GM19099 (cell line): Measurements from ENCODE around the gene IL21.

Experiments
- POLR2A ChIP-seq: IDR thresholded peaks from 3 replicates; pipeline ENCODE4 v1.6.1; 2011; ENCODE audit warnings: low read depth; ENCODE audit not compliant: insufficient read length; ENCODE audit errors: extremely low read depth

The IL21 gene

GRCh38 chr4:122621016-122621507 is at the start of gene IL21:
IL21 (minus strand) TSS chr4:122621066; CDS start chr4:122621011, 55 bp downstream.
- no peak for TF ChIP-seq POLR2A

DNA sequence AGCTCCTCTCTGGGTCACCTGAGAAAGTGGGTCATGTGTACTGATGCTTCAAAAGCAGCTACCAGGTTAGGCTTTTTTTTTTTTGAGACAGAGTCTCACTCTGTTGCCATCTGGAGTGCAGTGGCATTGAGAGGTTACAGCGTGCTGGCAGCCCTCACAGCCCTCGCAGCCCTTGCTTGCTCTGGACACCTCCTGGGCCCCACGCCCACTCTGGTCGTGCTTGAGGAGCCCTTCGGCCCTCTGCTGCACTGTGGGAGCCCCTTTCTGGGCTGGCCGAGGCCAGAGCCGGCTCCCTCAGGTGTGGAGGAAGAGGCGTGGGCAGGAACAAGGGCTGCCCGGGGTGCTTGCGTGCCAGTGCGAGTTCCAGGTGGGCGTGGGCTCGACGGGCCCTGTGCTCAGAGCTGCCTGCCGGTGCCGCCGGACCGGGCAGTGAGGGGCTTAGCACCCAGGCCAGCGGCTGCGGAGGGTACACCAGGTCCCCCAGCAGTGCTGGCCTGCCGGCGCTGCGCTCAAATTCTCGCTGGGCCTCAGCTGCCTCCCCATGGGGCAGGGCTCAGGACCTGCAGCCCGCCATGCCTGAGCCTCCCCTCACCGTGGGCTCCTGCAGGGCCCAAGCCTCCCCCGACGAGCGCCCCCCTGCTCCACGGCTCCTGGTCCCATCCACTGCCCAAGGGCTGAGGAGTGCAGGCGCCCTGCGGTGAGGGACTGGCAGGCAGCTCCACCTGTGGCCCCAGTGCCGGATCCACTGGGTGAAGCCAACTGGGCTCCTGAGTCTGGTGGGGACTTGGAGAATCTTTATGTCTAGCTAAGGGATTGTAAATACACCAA is 49.3 kb upstream of the IL21 start:
- TF ChIP-seq POLR2A = no peak

GRCh38 chr4:122668241-122668640 is 47.4 kb upstream of the IL21 start:
- no peak for TF ChIP-seq POLR2A

DNA sequence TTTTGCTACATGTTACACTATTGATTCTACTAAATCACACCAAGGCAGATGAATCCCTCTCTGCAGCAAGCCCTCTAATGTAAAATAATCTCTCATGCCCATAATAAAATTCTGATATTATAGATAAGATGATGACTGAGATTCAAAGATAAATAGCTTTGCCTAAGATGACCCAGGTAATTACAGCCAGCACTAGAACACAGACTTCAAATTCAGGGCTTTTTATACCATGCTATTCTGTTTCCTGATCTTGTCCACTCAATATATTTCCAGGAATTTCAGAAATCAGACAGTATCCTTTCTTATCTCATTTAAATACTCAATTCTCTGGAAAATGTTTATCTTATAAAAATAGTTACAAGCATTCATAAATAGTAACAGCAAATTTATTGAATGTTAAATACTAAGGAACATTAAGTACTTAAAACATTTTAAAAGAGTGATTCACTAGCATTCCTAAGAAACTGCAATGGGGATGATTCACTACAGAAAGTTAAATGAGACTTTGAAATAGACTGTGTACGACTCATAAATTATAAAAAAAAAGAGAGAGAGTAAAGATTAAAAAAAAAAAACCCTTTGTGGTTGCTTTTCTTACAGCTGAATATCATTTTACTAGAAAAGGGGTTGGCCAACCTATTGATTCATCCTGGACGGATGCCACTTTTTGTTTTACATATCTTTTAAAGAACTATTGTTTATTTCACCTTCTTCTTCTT is 45.8 kb upstream of the IL21 start:
- no peak for TF ChIP-seq POLR2A

DNA sequence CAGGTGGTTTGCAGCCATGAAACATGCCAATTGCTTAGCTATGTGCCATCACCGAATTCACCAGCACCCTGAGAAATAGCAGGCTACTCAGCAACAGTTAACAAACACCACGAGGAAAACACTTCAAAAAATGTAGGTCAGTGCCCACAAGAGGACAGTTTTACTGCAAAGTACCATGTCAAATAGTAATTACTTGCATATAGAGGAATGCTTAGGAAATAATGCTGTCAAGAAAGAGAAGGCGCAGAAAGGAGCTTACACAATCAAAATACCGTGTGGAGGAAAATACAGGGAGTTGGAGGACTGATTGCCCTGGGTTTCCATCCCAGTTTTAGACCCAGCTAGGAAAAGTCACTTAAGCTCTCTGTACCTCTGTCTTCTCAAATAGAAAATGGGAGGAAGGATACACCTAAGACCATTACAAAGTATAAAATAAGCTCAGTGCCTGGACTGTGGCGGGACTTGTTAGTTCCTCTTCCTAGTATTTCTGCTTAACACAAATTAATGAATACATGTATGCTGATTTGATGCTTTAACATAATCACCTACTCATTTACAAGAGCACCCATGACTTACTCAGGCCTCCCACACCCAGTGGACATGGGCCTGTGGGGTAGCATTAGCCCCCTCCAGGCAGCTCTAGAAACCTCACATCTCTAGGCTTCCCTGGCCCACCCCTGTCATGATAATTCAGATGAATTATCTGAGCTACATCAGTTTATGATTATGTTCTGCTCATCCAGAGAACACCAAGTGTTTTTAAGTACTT is 44.5 kb upstream of the IL21 start:
- no peak for TF ChIP-seq POLR2A

DNA sequence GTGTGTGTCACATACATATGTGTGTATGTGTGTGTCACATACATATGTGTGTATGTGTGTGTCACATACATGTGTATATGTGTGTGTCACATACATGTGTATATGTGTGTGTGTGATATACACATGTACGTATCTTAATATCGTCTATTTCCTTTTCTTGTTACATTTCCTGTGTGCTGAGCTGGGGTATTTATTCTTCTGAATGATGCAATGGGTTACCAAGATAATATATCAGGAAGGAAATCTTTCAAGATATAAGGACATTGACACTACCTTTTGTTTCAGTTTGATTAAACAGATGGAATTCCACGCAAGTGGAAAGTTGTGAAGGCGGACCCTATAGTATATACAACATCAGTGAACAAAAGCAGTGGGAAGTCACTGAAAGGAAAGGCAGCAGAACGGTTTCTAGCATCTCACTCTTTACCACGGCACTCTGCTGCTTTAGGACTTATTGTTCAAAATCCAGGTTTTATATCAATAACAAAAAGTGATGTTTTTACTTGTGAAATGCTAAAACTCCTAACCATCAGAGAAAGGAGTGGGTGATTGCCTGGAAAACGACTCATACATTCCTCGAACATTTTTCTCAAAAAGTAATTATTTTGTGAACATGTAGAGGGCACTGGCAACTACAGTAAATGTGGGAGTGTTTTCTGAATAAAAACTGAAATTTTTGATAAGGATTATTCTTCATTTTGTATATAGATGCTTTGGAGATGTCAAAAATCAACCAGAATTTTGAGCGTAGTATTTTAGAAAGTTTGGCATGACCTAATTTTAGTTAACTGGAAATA is 43.1 kb upstream of the IL21 start:
- no peak for TF ChIP-seq POLR2A

- TF ChIP-seq POLR2A = no peak
Measured at GRCh38 chr4:122663291-122663690, 42.4 kb upstream of the IL21 start.

- no peak for TF ChIP-seq POLR2A
Measured at GRCh38 chr4:122662701-122663100, 41.8 kb upstream of the IL21 start.

DNA sequence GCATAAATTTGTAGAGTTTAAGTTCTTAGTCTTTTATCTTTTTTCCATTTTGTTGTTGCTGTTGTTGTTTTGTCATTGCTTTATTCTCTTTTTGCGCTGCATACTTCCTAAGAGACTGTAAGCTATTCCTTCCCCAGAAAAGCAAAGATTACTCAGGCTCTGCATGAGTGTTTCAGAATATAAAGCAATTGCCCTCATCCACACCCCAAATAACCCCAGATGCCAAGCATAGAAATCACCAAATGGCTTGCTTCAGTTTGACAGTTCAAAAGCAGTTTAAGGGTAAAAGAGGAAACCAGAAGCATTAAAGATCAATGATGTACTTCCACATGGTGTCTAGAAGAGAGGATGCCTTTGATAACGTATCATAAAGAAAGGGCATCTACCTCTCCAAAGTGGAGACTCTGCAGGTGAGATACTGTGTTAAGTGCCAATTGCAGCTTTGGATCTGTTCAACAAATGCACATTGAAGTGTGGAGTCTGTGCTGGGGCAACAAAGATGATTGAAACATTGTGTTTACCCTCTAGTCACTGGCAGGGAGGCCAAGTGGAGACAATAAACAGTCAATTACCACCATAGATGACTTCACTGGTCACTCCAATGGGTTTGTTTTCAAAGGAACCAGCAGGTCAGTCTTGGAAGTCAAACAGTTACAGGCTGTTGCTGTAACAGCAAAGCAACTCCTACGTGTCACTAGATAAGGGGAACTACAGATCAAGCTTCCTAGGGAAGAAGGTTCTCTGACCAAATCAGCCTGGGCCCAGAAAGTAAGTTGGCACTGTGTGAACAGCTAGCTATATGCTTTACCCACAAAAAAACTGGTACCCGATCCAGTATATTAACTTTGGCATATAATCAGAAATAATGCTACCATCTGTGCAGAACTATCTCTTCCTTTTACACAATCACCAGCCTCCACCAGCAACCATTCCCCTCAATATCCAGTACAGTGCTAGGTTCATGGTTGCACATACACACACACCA is 40.6 kb upstream of the IL21 start:
- TF ChIP-seq POLR2A = no peak

GRCh38 chr4:122658818-122659295 is 38.0 kb upstream of the IL21 start:
- TF ChIP-seq POLR2A = no peak

GRCh38 chr4:122658377-122658776 is 37.5 kb upstream of the IL21 start:
- no peak for TF ChIP-seq POLR2A

- TF ChIP-seq POLR2A = no peak
Measured at GRCh38 chr4:122657553-122657952, 36.7 kb upstream of the IL21 start.

- no peak for TF ChIP-seq POLR2A
Measured at GRCh38 chr4:122652379-122652778, 31.5 kb upstream of the IL21 start.
